ENCODE measurements around the gene CDCP1.

The CDCP1 gene

DNA sequence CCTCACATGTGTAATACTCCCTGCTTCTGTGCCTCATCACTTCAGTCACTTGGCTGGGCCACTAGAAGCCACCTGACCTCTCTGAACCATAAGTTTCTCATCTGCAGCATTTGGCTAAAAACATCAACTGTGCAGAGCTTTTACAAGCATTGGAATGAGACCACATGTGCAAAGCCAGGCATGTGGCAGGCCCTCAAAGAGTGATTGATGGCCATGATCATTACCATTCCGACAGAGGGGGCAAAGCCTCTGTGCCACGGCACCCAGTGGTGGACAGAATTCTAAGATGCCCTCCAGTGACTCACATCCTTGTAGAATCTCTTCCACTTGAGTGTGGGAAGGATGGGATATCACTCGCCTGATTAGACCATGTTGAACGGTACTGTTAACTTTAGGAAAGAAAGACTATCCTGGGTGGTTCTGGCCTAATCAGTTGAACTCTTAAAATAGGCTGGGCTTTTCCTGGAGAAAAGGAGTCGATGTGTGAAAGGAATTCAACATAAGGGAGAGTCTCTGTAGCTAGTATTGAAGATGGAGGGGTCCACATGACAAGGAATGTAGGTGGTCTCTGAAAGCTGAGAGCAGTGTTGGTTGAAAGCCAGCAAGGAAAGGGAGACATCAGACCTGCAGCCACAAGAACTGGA lies 13.5 kb downstream of the CDCP1 start:
- TF ChIP-seq POLR2A (IDR thresholded peaks at IDR 0.05; ENCODE audit: low read depth, low read length) (no peak), TAF1 (IDR thresholded peaks at IDR 0.05; ENCODE audit: borderline replicate concordance, low read depth, low read length) (no peak), POLR2AphosphoS5 (IDR thresholded peaks at IDR 0.05; ENCODE audit: low read depth, low read length) (no peak)
- no peak for DNase-seq (ENCODE audit: insufficient read length)
- FAIRE-seq = no peak

DNA sequence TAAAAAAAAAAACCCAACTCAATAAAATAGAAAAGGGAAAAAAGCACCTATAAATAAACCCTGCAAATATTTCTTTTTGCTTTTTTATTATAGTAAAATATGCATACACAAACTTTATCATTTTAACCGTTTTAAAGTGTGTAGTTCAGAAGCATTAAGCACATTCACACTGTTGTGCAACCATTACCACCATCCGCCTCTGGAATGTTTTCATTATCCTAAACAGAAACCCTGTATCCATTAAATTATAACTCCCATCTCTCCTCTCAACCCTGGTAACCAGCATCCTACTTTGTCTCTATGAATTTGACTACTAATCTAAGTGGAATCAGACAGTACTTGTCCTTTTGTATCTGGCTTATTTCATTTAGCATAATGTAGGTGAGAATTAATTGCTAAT lies 15.0 kb downstream of the CDCP1 start:
- TF ChIP-seq TAF1 (IDR thresholded peaks at IDR 0.05; ENCODE audit: borderline replicate concordance, low read depth, low read length) (no peak), POLR2A (IDR thresholded peaks at IDR 0.05; ENCODE audit: low read depth, low read length) (no peak), POLR2AphosphoS5 (IDR thresholded peaks at IDR 0.05; ENCODE audit: low read depth, low read length) (no peak)
- FAIRE-seq (no peak), DNase-seq (ENCODE audit: insufficient read length) (no peak)

DNA sequence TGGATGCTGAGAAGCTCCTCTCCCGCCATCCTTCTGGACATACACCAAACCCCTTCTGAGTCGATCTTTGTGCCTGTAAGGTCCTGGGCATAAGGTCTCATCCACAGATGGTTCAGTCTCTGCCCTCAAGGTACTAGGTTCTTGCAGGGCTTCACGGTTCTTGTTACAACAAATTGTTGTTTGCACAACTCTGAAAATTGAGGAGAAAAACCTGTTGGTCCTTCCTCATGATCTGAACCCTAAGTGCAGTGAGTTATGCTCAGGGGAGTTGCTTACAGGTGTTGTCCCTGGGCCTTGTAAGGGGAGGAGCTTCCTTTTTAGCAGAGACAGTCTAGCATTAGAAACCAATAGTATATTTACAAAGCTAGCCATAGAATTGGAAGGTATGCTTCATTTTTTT lies 15.7 kb downstream of the CDCP1 start:
- DNase-seq (ENCODE audit: insufficient read length) (no peak), FAIRE-seq (no peak)
- TF ChIP-seq TAF1 (IDR thresholded peaks at IDR 0.05; ENCODE audit: borderline replicate concordance, low read depth, low read length) (no peak), POLR2A (IDR thresholded peaks at IDR 0.05; ENCODE audit: low read depth, low read length) (no peak), POLR2AphosphoS5 (IDR thresholded peaks at IDR 0.05; ENCODE audit: low read depth, low read length) (no peak)

DNA sequence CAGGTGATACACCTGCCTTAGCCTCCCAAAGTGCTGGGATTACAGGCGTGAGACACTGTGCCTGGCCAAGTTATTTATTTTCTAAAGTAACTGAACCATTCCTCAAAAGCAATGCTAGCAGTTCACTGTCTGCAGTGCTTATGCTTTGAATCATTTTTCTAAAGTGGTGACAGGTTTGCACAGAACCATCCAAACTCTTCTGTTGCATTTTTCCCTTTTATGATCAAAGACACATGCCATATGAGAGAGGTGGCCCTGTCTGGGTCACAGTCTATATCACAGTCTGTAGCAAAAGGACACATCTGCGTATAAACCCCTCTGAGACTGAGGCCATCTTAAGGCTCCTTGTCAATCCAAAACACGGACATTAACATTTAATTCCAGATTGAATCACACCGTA lies 17.2 kb downstream of the CDCP1 start:
- TF ChIP-seq POLR2A (IDR thresholded peaks at IDR 0.05; ENCODE audit: low read depth, low read length) (no peak), TAF1 (IDR thresholded peaks at IDR 0.05; ENCODE audit: borderline replicate concordance, low read depth, low read length) (no peak), POLR2AphosphoS5 (IDR thresholded peaks at IDR 0.05; ENCODE audit: low read depth, low read length) (no peak)
- DNase-seq (ENCODE audit: insufficient read length) = no peak
- FAIRE-seq = no peak

DNA sequence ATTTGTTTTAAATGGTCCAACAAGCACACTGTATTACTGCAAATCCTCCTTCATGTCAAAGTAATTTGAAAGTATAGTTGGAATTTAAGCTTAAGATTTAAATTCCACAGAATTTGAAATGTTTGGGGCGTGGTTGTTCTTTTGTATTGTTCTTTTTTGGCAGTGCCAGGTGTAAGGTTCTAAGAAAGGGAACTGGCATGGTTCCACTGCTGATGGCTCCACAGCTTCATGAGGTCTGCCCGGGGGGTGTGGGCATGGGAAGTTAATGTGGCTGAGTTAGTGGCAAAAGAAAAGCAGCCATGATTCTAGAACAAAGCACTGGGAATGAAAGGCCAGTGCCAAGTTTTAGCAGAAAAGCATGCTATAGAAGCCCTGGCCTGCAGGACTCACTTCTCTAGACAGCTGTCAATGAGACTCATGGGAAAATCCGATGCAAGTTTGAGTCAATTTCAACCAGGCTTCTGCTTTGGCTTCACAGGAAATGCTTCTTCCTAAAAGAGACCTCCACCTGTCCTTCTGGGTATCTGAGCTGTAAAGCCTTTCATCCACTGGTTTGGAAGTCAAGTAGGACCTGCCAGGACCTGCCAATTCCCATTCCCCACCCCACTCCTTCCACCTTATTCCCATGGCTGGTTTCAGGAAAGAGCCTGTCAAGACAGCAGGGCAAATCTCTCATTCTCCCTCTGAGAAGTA lies 18.9 kb downstream of the CDCP1 start:
- no peak for DNase-seq (ENCODE audit: insufficient read length)
- TF ChIP-seq POLR2A (IDR thresholded peaks at IDR 0.05; ENCODE audit: low read depth, low read length) = no peak
- no peak for TF ChIP-seq POLR2AphosphoS5 (IDR thresholded peaks at IDR 0.05; ENCODE audit: low read depth, low read length)
- TF ChIP-seq TAF1 (IDR thresholded peaks at IDR 0.05; ENCODE audit: borderline replicate concordance, low read depth, low read length) = no peak
- no peak for FAIRE-seq

DNA sequence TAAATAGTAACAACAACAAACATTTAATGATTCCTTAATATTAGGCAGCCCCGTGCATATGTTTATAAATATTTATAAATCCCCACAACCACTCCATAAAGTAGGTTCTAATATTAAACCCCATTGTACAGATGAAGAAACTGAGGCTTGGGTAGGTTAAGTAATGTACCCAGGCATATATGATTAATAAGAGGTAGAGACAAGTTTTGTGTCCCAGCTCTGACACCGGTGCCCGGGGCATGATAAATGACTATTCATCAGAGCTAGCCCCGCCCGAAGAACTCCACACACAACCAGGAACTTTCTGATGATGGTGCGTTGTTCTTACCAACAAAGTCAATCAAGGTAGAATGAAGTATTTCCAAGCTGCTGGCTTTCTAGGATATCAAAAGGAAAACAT lies 19.4 kb downstream of the CDCP1 start:
- FAIRE-seq = no peak
- TF ChIP-seq TAF1 (IDR thresholded peaks at IDR 0.05; ENCODE audit: borderline replicate concordance, low read depth, low read length) = no peak
- no peak for TF ChIP-seq POLR2A (IDR thresholded peaks at IDR 0.05; ENCODE audit: low read depth, low read length)
- no peak for TF ChIP-seq POLR2AphosphoS5 (IDR thresholded peaks at IDR 0.05; ENCODE audit: low read depth, low read length)
- no peak for DNase-seq (ENCODE audit: insufficient read length)

DNA sequence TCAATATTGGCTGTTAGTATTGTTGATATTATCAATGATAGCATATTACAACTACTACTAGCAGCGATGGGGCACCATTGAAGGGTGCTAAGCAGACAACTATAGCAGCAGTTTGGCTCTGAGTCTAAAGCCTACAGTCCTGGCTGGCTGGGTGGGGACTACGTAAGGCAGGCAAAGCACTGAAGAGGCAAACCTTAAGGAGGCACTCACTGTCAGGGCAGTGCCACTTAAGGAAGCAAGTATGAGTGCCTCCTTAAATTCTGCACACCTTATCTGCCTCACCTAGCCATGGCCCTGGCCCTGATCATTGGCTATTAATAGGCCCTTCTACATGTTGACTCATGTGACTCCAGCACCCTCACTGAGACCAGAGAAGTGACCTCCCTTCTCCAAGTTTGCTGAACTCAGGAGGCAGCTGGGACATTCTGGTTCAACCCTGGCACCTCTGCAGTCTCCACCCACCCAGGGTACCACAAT lies 20.6 kb downstream of the CDCP1 start:
- FAIRE-seq (no peak), DNase-seq (ENCODE audit: insufficient read length) (no peak)
- no peak for TF ChIP-seq TAF1 (IDR thresholded peaks at IDR 0.05; ENCODE audit: borderline replicate concordance, low read depth, low read length)
- TF ChIP-seq POLR2AphosphoS5 (IDR thresholded peaks at IDR 0.05; ENCODE audit: low read depth, low read length) = no peak
- no peak for TF ChIP-seq POLR2A (IDR thresholded peaks at IDR 0.05; ENCODE audit: low read depth, low read length)

DNA sequence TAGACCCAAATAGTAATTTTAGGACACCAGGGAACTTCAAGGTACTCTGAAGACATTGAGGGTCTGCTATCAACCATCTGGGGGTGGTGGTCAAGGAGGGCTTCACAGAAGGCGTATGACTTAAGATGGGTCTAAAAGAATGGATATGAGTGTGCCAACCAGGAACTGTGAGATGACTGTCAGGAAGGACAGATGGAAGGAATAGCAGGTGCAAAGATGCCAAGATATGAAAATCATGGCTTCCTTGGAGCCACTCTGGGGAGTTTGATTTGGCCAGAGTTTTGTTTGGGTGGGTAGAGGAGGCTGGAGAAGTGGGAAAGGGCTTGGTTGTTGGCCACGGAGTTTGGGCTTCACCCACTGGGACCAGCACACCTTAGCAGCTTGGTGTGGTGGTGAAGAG lies 21.2 kb downstream of the CDCP1 start:
- FAIRE-seq (no peak), DNase-seq (ENCODE audit: insufficient read length) (no peak)
- TF ChIP-seq POLR2AphosphoS5 (IDR thresholded peaks at IDR 0.05; ENCODE audit: low read depth, low read length) = no peak
- no peak for TF ChIP-seq TAF1 (IDR thresholded peaks at IDR 0.05; ENCODE audit: borderline replicate concordance, low read depth, low read length)
- no peak for TF ChIP-seq POLR2A (IDR thresholded peaks at IDR 0.05; ENCODE audit: low read depth, low read length)

DNA sequence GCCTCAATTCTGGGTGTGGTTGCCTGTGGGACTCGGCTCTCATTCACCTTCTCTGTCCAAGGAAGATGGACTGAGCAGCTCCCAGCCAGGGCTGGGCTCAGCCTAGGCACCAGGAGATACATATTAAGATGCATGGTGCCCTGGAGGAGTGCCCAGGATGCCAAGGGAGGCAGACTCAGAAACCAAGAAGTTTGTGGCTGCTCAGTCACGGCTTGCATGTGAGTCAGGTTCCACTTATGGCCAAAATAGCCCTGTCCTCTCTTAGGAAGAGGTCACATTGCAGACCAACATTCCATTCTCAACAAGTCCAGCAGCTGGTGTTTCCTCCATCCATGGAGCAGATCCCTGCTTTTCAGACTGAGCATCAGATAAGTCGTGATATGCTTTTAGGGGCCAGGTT lies 21.8 kb downstream of the CDCP1 start:
- DNase-seq (ENCODE audit: insufficient read length) = no peak
- TF ChIP-seq POLR2AphosphoS5 (IDR thresholded peaks at IDR 0.05; ENCODE audit: low read depth, low read length) = no peak
- no peak for TF ChIP-seq POLR2A (IDR thresholded peaks at IDR 0.05; ENCODE audit: low read depth, low read length)
- TF ChIP-seq TAF1 (IDR thresholded peaks at IDR 0.05; ENCODE audit: borderline replicate concordance, low read depth, low read length) = no peak
- FAIRE-seq = no peak

DNA sequence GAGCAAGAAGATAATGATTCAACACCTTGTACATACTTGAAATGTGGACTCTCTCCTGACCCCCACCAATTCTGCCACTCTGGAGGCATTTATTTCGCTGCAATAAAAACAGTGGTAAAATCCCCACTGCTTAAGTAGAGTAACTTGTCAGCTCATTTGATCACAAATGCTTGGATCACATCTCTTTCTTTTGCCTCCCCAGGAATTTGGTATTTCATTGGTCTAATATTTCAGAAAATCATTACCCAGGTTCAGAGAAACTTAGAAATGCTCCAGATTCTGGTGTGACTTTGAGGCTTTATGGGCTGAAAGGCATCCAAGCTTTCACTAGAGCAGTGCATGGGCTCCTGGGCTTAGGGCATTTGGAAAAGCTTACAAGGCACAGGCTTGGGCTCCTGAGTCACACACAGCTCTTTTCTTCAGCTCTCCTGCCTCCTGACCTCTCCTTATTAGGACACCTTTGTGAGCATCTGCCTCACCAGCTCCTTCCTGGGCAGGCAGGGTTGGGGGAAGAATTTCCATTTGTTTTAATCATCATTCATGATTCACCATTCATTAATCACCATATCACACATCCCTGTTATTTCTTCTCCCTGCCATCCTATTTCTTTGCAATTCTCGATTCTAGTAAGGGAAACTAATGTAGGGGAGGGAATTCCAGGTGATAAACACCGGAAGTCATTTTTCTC lies 22.5 kb downstream of the CDCP1 start:
- FAIRE-seq = no peak
- TF ChIP-seq TAF1 (IDR thresholded peaks at IDR 0.05; ENCODE audit: borderline replicate concordance, low read depth, low read length) (no peak), POLR2AphosphoS5 (IDR thresholded peaks at IDR 0.05; ENCODE audit: low read depth, low read length) (no peak)
- no peak for DNase-seq (ENCODE audit: insufficient read length)

DNA sequence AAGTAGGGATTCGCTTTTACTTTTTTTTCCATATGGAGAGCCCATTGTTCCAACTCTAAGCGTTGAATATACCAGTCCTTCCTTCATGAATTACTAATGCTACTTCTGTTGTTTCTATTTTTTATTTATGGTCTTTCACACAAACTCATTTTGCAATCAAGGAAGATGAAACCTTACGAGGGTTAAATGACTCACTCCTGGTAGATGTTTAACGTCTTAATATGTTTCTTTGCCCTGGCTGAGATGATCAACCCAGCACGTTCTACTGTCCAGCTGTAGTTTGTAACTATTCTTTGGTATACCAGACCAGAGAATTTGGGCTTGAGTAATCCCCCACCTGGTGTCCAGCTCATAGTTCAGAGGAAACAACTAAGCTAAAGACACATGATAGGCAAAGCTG lies 23.1 kb downstream of the CDCP1 start:
- DNase-seq (ENCODE audit: insufficient read length) = no peak
- TF ChIP-seq POLR2AphosphoS5 (IDR thresholded peaks at IDR 0.05; ENCODE audit: low read depth, low read length) (no peak), TAF1 (IDR thresholded peaks at IDR 0.05; ENCODE audit: borderline replicate concordance, low read depth, low read length) (no peak), POLR2A (IDR thresholded peaks at IDR 0.05; ENCODE audit: low read depth, low read length) (no peak)
- FAIRE-seq = no peak
